Esophagus (tissue), 2 donors: ENCODE data around the gene NSFL1C. TPM values are rescaled to one million over a fixed set of nuclear protein-coding genes. Genes with fewer than 3 reads are reported as not detected.

Experiments
- polyA plus RNA-seq, 2 donors: library from polyadenylated mRNA; stranded (reverse); fragments of 200-250 nt; gene quantifications; one replicate each; pipeline ENCODE4 v1.2.3, GENCODE V29; 2013
- donor health status: healthy with polysubstance abuse.
- donor health status: Bipolar disorder and iron deficiency.

The NSFL1C gene
- polyA plus RNA-seq, 2 donors = 44.4 to 69.4 TPM

Other genes with a start within 250 kb of the NSFL1C start
- not detected for gene RAD21L1, start 240.8 kb downstream of the NSFL1C start, polyA plus RNA-seq
- 1 to 10 TPM in 1 of 2 donors, under 1 TPM in 1; 0.92 to 1.1 TPM for gene SNPH, start 200.6 kb downstream of the NSFL1C start, polyA plus RNA-seq
- gene SDCBP2, start 137.7 kb downstream of the NSFL1C start, polyA plus RNA-seq = 100 to 1,000 TPM; 137 to 147 TPM
- gene FKBP1A, start 73.8 kb downstream of the NSFL1C start, polyA plus RNA-seq = 100 to 1,000 TPM; 106 to 157 TPM
- under 1 TPM; 0.41 to 0.75 TPM for gene SIRPB2, start 24.6 kb upstream of the NSFL1C start, polyA plus RNA-seq
- gene SIRPD, start 90.9 kb upstream of the NSFL1C start, polyA plus RNA-seq = not detected
- gene SIRPB1, start 153.2 kb upstream of the NSFL1C start, polyA plus RNA-seq = under 1 TPM; 0.33 TPM
- gene SIRPG, start 190.9 kb upstream of the NSFL1C start, polyA plus RNA-seq = under 1 TPM; 0.62 to 0.79 TPM